NCI-H1694 (cell line): ENCODE data around the gene HMCN2.
"Not testable (repeated sequence)": the region's sequence is repeated elsewhere in the genome, so short reads cannot be mapped to it uniquely, and the experiment has no call there.

Experiments
- DNase-seq: peaks from one replicate; lab custom pipeline; 2025; lab: John Stamatoyannopoulos, UW

The HMCN2 gene

GRCh38 chr9:130433947-130434262, 168.3 kb downstream of the HMCN2 start:
- DNase-seq = no peak

GRCh38 chr9:130434656-130435055, 169.1 kb downstream of the HMCN2 start:
- DNase-seq = not testable (repeated sequence)

GRCh38 chr9:130437011-130437789, 171.6 kb downstream of the HMCN2 start:
- no peak for DNase-seq

- DNase-seq = no peak
Measured at GRCh38 chr9:130438382-130438981, 172.9 kb downstream of the HMCN2 start.

GRCh38 chr9:130441031-130441430, 175.5 kb downstream of the HMCN2 start:
- DNase-seq = no peak

GRCh38 chr9:130442746-130443455, 177.3 kb downstream of the HMCN2 start:
- DNase-seq = no peak

GRCh38 chr9:130443456-130443801, 177.9 kb downstream of the HMCN2 start:
- no peak for DNase-seq

- DNase-seq = no peak
Measured at GRCh38 chr9:130443840-130444492, 178.4 kb downstream of the HMCN2 start.

GRCh38 chr9:130444565-130445221, 179.1 kb downstream of the HMCN2 start, which contains the start of gene ASS1:
ASS1 (plus strand) TSS chr9:130444961; CDS start chr9:130452229, 7,268 bp downstream.
- DNase-seq = no peak

GRCh38 chr9:130445268-130445983, 179.9 kb downstream of the HMCN2 start:
- DNase-seq = no peak

GRCh38 chr9:130446101-130446861, 180.7 kb downstream of the HMCN2 start:
- DNase-seq = no peak

GRCh38 chr9:130447193-130447816, 181.7 kb downstream of the HMCN2 start:
- no peak for DNase-seq

GRCh38 chr9:130448035-130448624, 182.6 kb downstream of the HMCN2 start:
- no peak for DNase-seq

- DNase-seq = no peak
Measured at GRCh38 chr9:130448771-130449603, 183.4 kb downstream of the HMCN2 start.

GRCh38 chr9:130450344-130451003, 184.9 kb downstream of the HMCN2 start:
- DNase-seq = no peak

GRCh38 chr9:130451004-130451390, 185.4 kb downstream of the HMCN2 start:
- DNase-seq = no peak

- DNase-seq = peak; percentile 68
Measured at GRCh38 chr9:130451509-130452388, 186.2 kb downstream of the HMCN2 start.
